Activated CD8-positive, alpha-beta memory T cell treated with anti-CD3 and anti-CD28 coated beads, Interleukin-2, amount 10 ng/mL, durations not matched to agents 7 days and 5 days (primary cell): ENCODE measurements around the gene MXI1. TPM values are rescaled to one million over a fixed set of nuclear protein-coding genes. Genes with fewer than 3 reads are reported as not detected.

ENCODE experiments used
- ATAC-seq: fragments of 150-1000 bp; cut with Tn5 transposase; one replicate; pipeline ENCODE4 v1.10.0; 2021; ENCODE audit warnings: moderate library complexity
- CTCF ChIA-PET: fragments of 350-600 bp; sonication (Branson Sonifier 250); formaldehyde crosslinking; loops from one replicate; lab custom pipeline; 2021; ENCODE audit warnings: antibody characterized with exemption; lab: Charles Lee
- DNase-seq: peaks from one replicate; pipeline ENCODE4 v3.0.0-alpha.2; 2020
- H3K27ac Mint-ChIP-seq: one replicate; pipeline ENCODE4 v1.8.0; 2021; ENCODE audit warnings: mild to moderate bottlenecking, mixed read lengths
- H3K27me3 Mint-ChIP-seq: one replicate; pipeline ENCODE4 v1.8.0; 2021; ENCODE audit warnings: mixed read lengths
- H3K36me3 Mint-ChIP-seq: one replicate; pipeline ENCODE4 v1.8.0; 2021; ENCODE audit warnings: mild to moderate bottlenecking, mixed read lengths
- H3K4me1 Mint-ChIP-seq: one replicate; pipeline ENCODE4 v1.8.0; 2021; ENCODE audit warnings: mixed read lengths
- H3K4me3 Mint-ChIP-seq: one replicate; pipeline ENCODE4 v1.8.0; 2021; ENCODE audit warnings: mild to moderate bottlenecking, moderate library complexity, mixed read lengths
- H3K9me3 Mint-ChIP-seq: one replicate; pipeline ENCODE4 v1.8.0; 2022; ENCODE audit warnings: low read depth, mixed read lengths
- total RNA-seq, 2 experiments: library from RNA; stranded (reverse); gene quantifications; one replicate each; pipeline ENCODE4 v1.2.3, GENCODE V29; 2021

MXI1 gene
- total RNA-seq, 2 experiments from 2014 or later: 13.6 to 29.1 TPM

DNA sequence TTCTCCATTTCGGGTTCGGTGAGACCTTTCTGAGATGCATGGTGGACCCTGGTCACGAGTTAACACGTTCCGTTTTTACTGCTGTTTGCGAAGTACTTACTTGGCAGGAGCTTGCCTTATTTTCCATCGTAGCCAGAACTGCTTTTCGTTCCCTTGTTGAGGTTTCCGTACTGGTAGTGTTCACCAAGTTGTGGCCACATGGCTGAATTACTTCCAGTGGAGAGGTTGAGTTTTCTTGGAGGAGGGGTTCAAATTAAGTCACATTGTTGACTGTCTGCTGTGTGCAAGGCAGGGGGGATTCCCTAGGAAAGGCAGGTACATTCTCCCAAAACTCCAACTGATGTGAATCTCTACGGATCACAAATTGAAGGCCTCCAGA, 4.0 kb downstream of the MXI1 start:
- Mint-ChIP-seq H3K27ac (peak overlapping the region; percentile 92), H3K9me3 (no peaks in the 10 kb centered on the region), H3K36me3 (peaks cover 6% of the 10 kb centered on the region), H3K27me3 (peaks cover 10% of the 10 kb centered on the region), H3K4me3 (peak overlapping the region; percentile 81), H3K4me1 (peaks cover 62% of the 10 kb centered on the region)
- ATAC-seq (no peak), DNase-seq (no peak)
- CTCF ChIA-PET: interaction anchor here (0.7 to 11.2 kb wide), 10 partner anchors 10 to 133 kb away, joined by 3 to 154 read pairs (median 6); no protein-coding TSS in a partner anchor

- ATAC-seq (peak; percentile 35), DNase-seq (peak; percentile 79)
- CTCF ChIA-PET: interaction anchor here (0.6 to 11.2 kb wide), 11 partner anchors 9 to 203 kb away, joined by 3 to 154 read pairs (median 3); no protein-coding TSS in a partner anchor
- Mint-ChIP-seq H3K27ac (peak overlapping the region; percentile 92), H3K36me3 (peaks cover 6% of the 10 kb centered on the region), H3K4me1 (peaks cover 58% of the 10 kb centered on the region), H3K27me3 (peaks cover 3% of the 10 kb centered on the region), H3K4me3 (peak overlapping the region; percentile 81), H3K9me3 (no peaks in the 10 kb centered on the region)
Measured at GRCh38 chr10:110212119-110213006, 5.0 kb downstream of the MXI1 start.

GRCh38 chr10:110214371-110214826, 7.0 kb downstream of the MXI1 start:
- CTCF ChIA-PET: interaction anchor here (0.9 to 11.2 kb wide), 3 partner anchors 7 to 91 kb away, joined by 3 to 154 read pairs (median 3); partner anchors contain the start of gene SMNDC1
- no peak overlapping the region for H3K4me3 Mint-ChIP-seq
- H3K4me1 Mint-ChIP-seq: peaks cover 70% of the 10 kb centered on the region
- no peak overlapping the region for H3K27ac Mint-ChIP-seq
- H3K9me3 Mint-ChIP-seq: no peaks in the 10 kb centered on the region
- DNase-seq (no peak), ATAC-seq (no peak)
- peaks cover 6% of the 10 kb centered on the region for H3K36me3 Mint-ChIP-seq
- H3K27me3 Mint-ChIP-seq: peaks cover 3% of the 10 kb centered on the region

DNA sequence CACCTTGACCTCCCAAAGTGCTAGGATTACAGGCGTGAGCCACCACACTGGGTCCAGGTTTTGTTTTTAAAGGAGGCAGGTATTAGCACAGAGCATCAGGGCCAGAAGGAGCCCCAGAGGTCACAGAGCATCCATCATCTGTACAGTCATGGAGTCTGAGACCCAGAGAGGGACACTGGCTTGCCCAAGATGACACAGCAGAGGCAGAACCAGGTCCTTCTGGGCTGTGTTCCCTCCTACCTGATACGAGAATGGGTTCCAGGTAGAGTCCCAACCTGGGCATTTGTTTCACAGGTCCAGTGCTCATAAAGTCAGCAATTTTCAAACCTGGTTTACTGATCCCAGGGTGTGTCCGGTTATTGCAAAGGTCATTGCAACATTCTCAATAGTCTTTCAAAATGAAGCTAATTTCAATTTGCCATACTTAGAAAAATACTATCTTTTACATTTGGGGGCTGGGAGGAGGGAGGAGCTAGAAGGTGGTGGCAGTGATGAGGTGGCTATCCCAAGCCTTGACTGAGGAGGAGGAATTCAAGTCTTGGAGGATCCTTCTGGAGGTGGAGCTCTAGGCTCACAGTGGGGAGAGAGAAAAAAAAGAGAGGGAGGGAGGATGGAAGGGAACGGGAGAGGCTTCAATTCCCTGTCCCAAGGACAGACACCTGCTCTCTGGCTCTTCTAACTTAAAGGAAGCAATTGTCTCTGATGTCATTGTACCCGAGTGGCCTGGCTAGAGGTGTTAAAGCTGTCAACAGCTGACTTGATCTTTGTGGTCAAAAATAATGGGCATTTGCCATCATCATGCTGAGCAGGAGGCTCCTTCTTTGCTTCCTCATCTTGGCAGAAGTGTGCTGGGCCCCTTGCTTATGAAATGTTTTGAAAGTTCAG, 8.1 kb downstream of the MXI1 start:
- no peak for ATAC-seq
- Mint-ChIP-seq H3K27me3 (peaks cover 3% of the 10 kb centered on the region), H3K4me1 (peaks cover 75% of the 10 kb centered on the region), H3K9me3 (no peaks in the 10 kb centered on the region), H3K27ac (no peak overlapping the region), H3K4me3 (no peak overlapping the region), H3K36me3 (peaks cover 5% of the 10 kb centered on the region)
- CTCF ChIA-PET: interaction anchor here (0.7 to 12.6 kb wide), 4 partner anchors 5 to 218 kb away, joined by 3 to 154 read pairs (median 79); partner anchors contain the start of gene MXI1
- DNase-seq: no peak

GRCh38 chr10:110216240-110216639, 8.8 kb downstream of the MXI1 start:
- ATAC-seq: no peak
- H3K9me3 Mint-ChIP-seq: no peaks in the 10 kb centered on the region
- no peak for DNase-seq
- H3K27ac Mint-ChIP-seq: no peak overlapping the region
- peaks cover 3% of the 10 kb centered on the region for H3K27me3 Mint-ChIP-seq
- H3K36me3 Mint-ChIP-seq: peaks cover 5% of the 10 kb centered on the region
- H3K4me1 Mint-ChIP-seq: peaks cover 79% of the 10 kb centered on the region
- CTCF ChIA-PET: interaction anchor here (1.0 to 12.6 kb wide), 3 partner anchors 5 to 219 kb away, joined by 3 to 154 read pairs (median 154); partner anchors contain the start of gene MXI1
- H3K4me3 Mint-ChIP-seq: no peak overlapping the region

DNA sequence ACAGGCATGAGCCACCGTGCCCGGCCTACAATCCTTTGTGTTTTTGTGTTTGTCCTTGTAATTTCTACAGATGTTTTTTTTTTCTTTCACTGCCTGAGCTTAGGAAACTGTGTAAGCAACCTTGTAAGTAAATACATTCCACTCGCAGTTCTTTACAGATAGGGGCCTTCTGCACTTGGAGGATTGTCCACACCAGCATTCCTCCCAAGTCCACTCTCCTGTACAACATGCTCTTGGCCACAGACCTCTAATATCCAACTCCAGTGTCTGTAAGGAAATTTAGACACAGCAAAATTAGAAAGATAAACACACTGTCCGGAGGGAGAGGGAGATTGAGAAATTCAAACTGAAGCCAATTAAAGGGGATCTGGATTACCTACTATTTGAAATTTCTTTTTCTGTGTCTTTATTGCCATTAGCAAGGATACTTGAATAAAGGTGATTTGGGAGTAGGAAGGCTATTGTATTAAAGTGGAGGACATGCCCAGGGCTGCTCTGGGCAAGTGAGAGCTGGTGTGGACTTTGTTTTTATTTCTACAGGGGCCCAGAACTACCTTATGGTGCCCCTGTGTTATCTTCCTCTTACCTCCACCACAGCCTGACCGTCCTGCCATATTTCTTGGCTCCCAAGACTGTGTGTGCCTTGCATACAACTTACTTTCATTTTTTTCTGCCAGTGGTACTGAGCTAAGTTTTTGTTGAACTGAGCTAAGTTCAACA, 9.7 kb downstream of the MXI1 start:
- no peak overlapping the region for H3K27ac Mint-ChIP-seq
- DNase-seq: no peak
- CTCF ChIA-PET: interaction anchor here (1.0 to 12.6 kb wide), 2 partner anchors 6 to 81 kb away, joined by 3 to 154 read pairs; partner anchors contain the start of gene MXI1

DNA sequence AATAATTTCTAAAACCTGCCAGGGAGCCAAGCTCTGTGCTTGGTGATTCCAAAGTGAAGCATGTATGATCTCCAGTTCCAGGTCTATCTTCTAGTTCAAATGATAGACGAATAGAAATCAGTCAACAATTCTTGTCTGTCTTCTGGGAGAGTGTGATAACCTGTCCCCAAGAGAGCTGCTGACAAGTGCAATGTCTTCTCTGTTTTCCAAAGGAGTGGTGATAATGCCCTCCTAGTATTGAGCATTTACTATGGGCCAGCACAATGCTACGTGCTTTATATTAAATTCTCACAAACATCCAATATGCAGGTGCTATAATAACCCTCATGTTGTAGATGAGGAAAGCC, 10.2 kb downstream of the MXI1 start:
- peaks cover 3% of the 10 kb centered on the region for H3K27me3 Mint-ChIP-seq
- CTCF ChIA-PET: interaction anchor here (1.0 to 12.6 kb wide), 2 partner anchors 7 to 82 kb away, joined by 3 to 154 read pairs; partner anchors contain the start of gene MXI1
- H3K36me3 Mint-ChIP-seq: peaks cover 5% of the 10 kb centered on the region
- no peak overlapping the region for H3K27ac Mint-ChIP-seq
- DNase-seq (no peak), ATAC-seq (no peak)
- H3K4me1 Mint-ChIP-seq: peaks cover 79% of the 10 kb centered on the region
- no peak overlapping the region for H3K4me3 Mint-ChIP-seq
- H3K9me3 Mint-ChIP-seq: no peaks in the 10 kb centered on the region

More for the DNA sequence above, 9.7 kb downstream of the MXI1 start:
- Mint-ChIP-seq H3K9me3 (no peaks in the 10 kb centered on the region), H3K36me3 (peaks cover 5% of the 10 kb centered on the region), H3K4me3 (no peak overlapping the region), H3K4me1 (peaks cover 79% of the 10 kb centered on the region), H3K27me3 (peaks cover 3% of the 10 kb centered on the region)
- ATAC-seq: no peak

GRCh38 chr10:110218632-110219031, 11.2 kb downstream of the MXI1 start:
- peaks cover under 1% of the 10 kb centered on the region for H3K36me3 Mint-ChIP-seq
- no peak overlapping the region for H3K4me3 Mint-ChIP-seq
- ATAC-seq (no peak), DNase-seq (peak; percentile 48)
- no peaks in the 10 kb centered on the region for H3K9me3 Mint-ChIP-seq
- H3K4me1 Mint-ChIP-seq: peaks cover 75% of the 10 kb centered on the region
- H3K27me3 Mint-ChIP-seq: peaks cover 3% of the 10 kb centered on the region
- H3K27ac Mint-ChIP-seq: no peak overlapping the region
- CTCF ChIA-PET: interaction anchor here (0.6 to 12.6 kb wide), 3 partner anchors 8 to 80 kb away, joined by 3 to 154 read pairs (median 28); partner anchors contain the start of gene MXI1

DNA sequence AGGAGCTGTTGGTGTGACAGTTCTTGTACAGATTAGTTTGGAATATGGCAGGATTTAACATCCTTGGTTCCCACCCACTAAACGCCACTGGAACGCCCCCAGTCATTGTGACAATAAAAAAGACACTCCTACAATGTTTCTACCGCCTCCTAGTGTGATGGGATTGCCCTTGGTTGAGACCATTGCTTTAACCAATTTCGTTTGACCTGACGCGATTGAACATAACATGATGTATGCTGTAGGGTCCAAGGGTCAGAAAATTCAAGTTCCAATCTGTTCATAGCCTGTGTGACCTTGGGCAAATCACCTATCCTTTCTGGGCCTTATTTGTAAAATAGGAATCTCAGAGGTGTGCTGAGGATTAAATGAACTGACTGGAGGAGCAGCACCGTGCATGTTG, 12.5 kb downstream of the MXI1 start:
- H3K4me1 Mint-ChIP-seq: peaks cover 68% of the 10 kb centered on the region
- no peak overlapping the region for H3K4me3 Mint-ChIP-seq
- CTCF ChIA-PET: interaction anchor here (1.2 to 12.6 kb wide), 5 partner anchors 9 to 82 kb away, joined by 3 to 154 read pairs (median 6); partner anchors contain the start of gene MXI1
- no peak for DNase-seq
- no peaks in the 10 kb centered on the region for H3K36me3 Mint-ChIP-seq
- H3K27me3 Mint-ChIP-seq: peaks cover 6% of the 10 kb centered on the region
- no peak for ATAC-seq
- no peaks in the 10 kb centered on the region for H3K9me3 Mint-ChIP-seq
- H3K27ac Mint-ChIP-seq: no peak overlapping the region

- no peak for ATAC-seq
- Mint-ChIP-seq H3K27me3 (peaks cover 6% of the 10 kb centered on the region), H3K4me1 (peaks cover 69% of the 10 kb centered on the region), H3K36me3 (no peaks in the 10 kb centered on the region), H3K9me3 (no peaks in the 10 kb centered on the region), H3K4me3 (no peak overlapping the region), H3K27ac (no peak overlapping the region)
- DNase-seq: no peak
- CTCF ChIA-PET: interaction anchor here (1.2 to 12.6 kb wide), 6 partner anchors 10 to 82 kb away, joined by 3 to 154 read pairs (median 6); partner anchors contain the start of gene MXI1
Measured at GRCh38 chr10:110220398-110220797, 13.0 kb downstream of the MXI1 start.

- CTCF ChIA-PET: interaction anchor here (0.8 to 12.6 kb wide), 9 partner anchors 11 to 83 kb away, joined by 3 to 154 read pairs (median 6); partner anchors contain the start of gene MXI1
- Mint-ChIP-seq H3K27me3 (peaks cover 4% of the 10 kb centered on the region), H3K4me1 (peaks cover 64% of the 10 kb centered on the region), H3K4me3 (peak overlapping the region; percentile 61), H3K9me3 (no peaks in the 10 kb centered on the region), H3K27ac (peak overlapping the region; percentile 81), H3K36me3 (no peaks in the 10 kb centered on the region)
- no peak for ATAC-seq
- no peak for DNase-seq
Measured at GRCh38 chr10:110221044-110221720, 13.8 kb downstream of the MXI1 start.
